HL-60 (cell line): ENCODE data around the gene CBR4.
"Not testable (repeated sequence)": the region's sequence is repeated elsewhere in the genome, so short reads cannot be mapped to it uniquely, and the experiment has no call there.

ENCODE experiments used
- DNase-seq, 2 experiments: peaks; one replicate each; pipeline ENCODE4 v3.0.0-alpha.2; 2010 to 2020; ENCODE audit warnings: low read depth in 1 of 2, low spot score in 1 of 2
- H3K27ac ChIP-seq: fragments of 250-450 bp; sonication (Bioruptor Pico); replicated peaks from 2 replicates; pipeline ENCODE4 v1.5.1; 2020; ENCODE audit warnings: mild to moderate bottlenecking, moderate library complexity
- H3K27me3 ChIP-seq: fragments of 250-450 bp; sonication (Bioruptor Pico); 2 replicates; pipeline ENCODE4 v1.5.1; 2021; ENCODE audit warnings: mild to moderate bottlenecking, moderate library complexity; ENCODE audit not compliant: insufficient read depth, poor library complexity, severe bottlenecking
- H3K4me3 ChIP-seq: replicated peaks from 2 replicates; pipeline ENCODE4 v1.5.1; 2011; ENCODE audit warnings: mild to moderate bottlenecking, control low read depth, low read length; ENCODE audit not compliant: insufficient read depth
- CTCF ChIP-seq: IDR thresholded peaks from one replicate; pipeline ENCODE4 v1.5.1; 2011; ENCODE audit warnings: low read length, control low read depth, inconsistent platforms; ENCODE audit not compliant: insufficient read depth
- GABPA ChIP-seq: IDR thresholded peaks from 2 replicates; pipeline ENCODE4 v1.6.1; 2012; ENCODE audit warnings: low read depth
- POLR2AphosphoS5 ChIP-seq: IDR thresholded peaks from 2 replicates; pipeline ENCODE4 v1.6.1; 2012; ENCODE audit warnings: low read depth
- REST ChIP-seq: IDR thresholded peaks from 2 replicates; pipeline ENCODE4 v1.6.1; 2012; ENCODE audit warnings: low read depth; ENCODE audit not compliant: insufficient replicate concordance
- SPI1 ChIP-seq: IDR thresholded peaks from 2 replicates; pipeline ENCODE4 v1.6.1; 2012; ENCODE audit warnings: low read depth, mild to moderate bottlenecking, borderline replicate concordance

CBR4 gene

GRCh38 chr4:168993714-168994510 lies 16.1 kb downstream of the CBR4 start:
- DNase-seq, result peak in 1 of 2 experiments; percentile 41
- TF ChIP-seq SPI1 (no peak), REST (no peak), CTCF (no peak), POLR2AphosphoS5 (no peak), GABPA (no peak)
- no peak overlapping the region for H3K27ac ChIP-seq
- H3K27me3 ChIP-seq, result no peaks in the 10 kb centered on the region
- H3K4me3 ChIP-seq, result no peak overlapping the region

GRCh38 chr4:168992952-168993482 lies 17.0 kb downstream of the CBR4 start:
- H3K27me3 ChIP-seq, H3K27ac ChIP-seq, DNase-seq, H3K4me3 ChIP-seq: not testable (repeated sequence)

DNA sequence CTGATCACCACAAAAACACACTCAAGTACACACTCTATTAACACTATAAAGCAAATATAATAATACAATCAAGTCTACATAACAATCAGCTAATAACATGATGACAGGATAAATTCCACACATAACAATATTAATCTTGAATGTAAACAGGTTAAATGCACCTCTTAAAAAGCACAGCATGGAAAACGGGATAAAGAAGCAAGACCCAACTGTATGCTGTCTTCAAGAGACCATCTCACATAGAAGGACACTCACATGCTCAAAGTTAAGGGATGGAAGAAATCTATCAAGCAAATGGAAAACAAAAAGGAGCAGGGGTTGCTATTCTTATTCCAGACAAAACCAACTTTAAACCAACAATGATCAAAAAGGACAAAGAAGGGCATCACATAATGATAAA lies 28.1 kb downstream of the CBR4 start:
- Histone ChIP-seq H3K27me3 (no peaks in the 10 kb centered on the region), H3K27ac (no peak overlapping the region), H3K4me3 (no peak overlapping the region)
- no peak for DNase-seq
- TF ChIP-seq SPI1, result no peak
- TF ChIP-seq GABPA, result no peak
- no peak for TF ChIP-seq REST
- no peak for TF ChIP-seq CTCF
- TF ChIP-seq POLR2AphosphoS5, result no peak

DNA sequence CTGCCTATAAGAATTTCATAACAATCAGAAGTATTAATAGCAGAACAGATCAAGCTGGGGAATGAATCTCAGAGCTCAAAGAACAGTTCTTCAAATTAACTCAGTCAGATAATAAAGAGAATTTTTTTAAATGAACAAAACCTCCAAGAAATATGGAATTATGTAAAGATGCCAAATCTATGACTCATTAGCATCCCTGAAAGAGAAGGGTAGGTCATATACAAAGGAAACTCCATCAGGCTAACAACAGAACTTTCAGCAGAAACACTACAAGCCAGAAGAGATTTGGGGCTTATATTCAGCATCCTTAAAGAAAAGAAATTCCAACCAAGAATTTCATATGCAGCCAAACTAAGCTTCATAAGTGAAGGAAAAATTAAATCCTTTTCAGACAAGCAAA lies 28.6 kb downstream of the CBR4 start:
- TF ChIP-seq CTCF (no peak), POLR2AphosphoS5 (no peak), SPI1 (no peak), REST (no peak)
- no peaks in the 10 kb centered on the region for H3K27me3 ChIP-seq
- H3K4me3 ChIP-seq, result no peak overlapping the region
- no peak for DNase-seq
- no peak overlapping the region for H3K27ac ChIP-seq
